HG02571 (cell line): ENCODE results near the gene DOCK11.
"Not testable (repeated sequence)": the region's sequence is repeated elsewhere in the genome, so short reads cannot be mapped to it uniquely, and the experiment has no call there.

Experiments used
- ATAC-seq: cut with Tn5 transposase; IDR thresholded peaks from one replicate; pipeline ENCODE4 v1.9.1; 2021; ENCODE audit warnings: mild to moderate bottlenecking, moderate library complexity; ENCODE audit not compliant: unreplicated experiment

Gene DOCK11

GRCh38 chrX:118495061-118495921 lies at the start of gene DOCK11:
DOCK11 (plus strand) TSS chrX:118495815; CDS start chrX:118495972, 157 bp downstream.
- ATAC-seq = peak; percentile 61

- no peak for ATAC-seq
These were observed 47.3 kb upstream of the DOCK11 start for GRCh38 chrX:118448273-118448783.

- ATAC-seq = no peak
These were observed 40.6 kb upstream of the DOCK11 start for GRCh38 chrX:118455013-118455412.

- no peak for ATAC-seq
These were observed 36.1 kb upstream of the DOCK11 start for GRCh38 chrX:118459494-118459893.

- no peak for ATAC-seq
These were observed 31.1 kb upstream of the DOCK11 start for GRCh38 chrX:118464501-118464900.

GRCh38 chrX:118468122-118468521 lies 27.5 kb upstream of the DOCK11 start:
- no peak for ATAC-seq

- ATAC-seq = not testable (repeated sequence)
These were observed 24.8 kb upstream of the DOCK11 start for GRCh38 chrX:118470721-118471347.

- ATAC-seq = no peak
These were observed 21.0 kb upstream of the DOCK11 start for GRCh38 chrX:118474586-118474985.

GRCh38 chrX:118475903-118476302 lies 19.7 kb upstream of the DOCK11 start:
- ATAC-seq = no peak

GRCh38 chrX:118480172-118480571 lies 15.4 kb upstream of the DOCK11 start:
- ATAC-seq = no peak

- not testable (repeated sequence) for ATAC-seq
These were observed 13.2 kb upstream of the DOCK11 start for GRCh38 chrX:118482384-118482783.

GRCh38 chrX:118484216-118484903 lies 11.3 kb upstream of the DOCK11 start:
- no peak for ATAC-seq

- ATAC-seq = not testable (repeated sequence)
These were observed 8.9 kb upstream of the DOCK11 start for GRCh38 chrX:118486693-118487092.

GRCh38 chrX:118493016-118493415 lies 2.6 kb upstream of the DOCK11 start:
- no peak for ATAC-seq

- ATAC-seq = no peak
These were observed 1.8 kb upstream of the DOCK11 start for GRCh38 chrX:118493653-118494297.

GRCh38 chrX:118495958-118496762 lies 545 bp downstream of the DOCK11 start:
- peak; percentile 52 for ATAC-seq

GRCh38 chrX:118496763-118497079 lies 1.1 kb downstream of the DOCK11 start:
- ATAC-seq = peak; percentile 2

- ATAC-seq = no peak
These were observed 1.7 kb downstream of the DOCK11 start for GRCh38 chrX:118497180-118497818.

- ATAC-seq = no peak
These were observed 2.7 kb downstream of the DOCK11 start for GRCh38 chrX:118498351-118498750.

- no peak for ATAC-seq
These were observed 3.1 kb downstream of the DOCK11 start for GRCh38 chrX:118498755-118499154.
